OCI-LY3 (cell line): ENCODE results near the gene TGIF1.

Experiments
- H2AFZ ChIP-seq: fragments of 200-600, 300-600 bp; shearing (Covaris generic); 2 replicates; pipeline ENCODE4 v1.6.0; 2014; ENCODE audit warnings: antibody characterized with exemption, low read depth, low read length
- H3K27ac ChIP-seq: fragments of 200-600, 300-600 bp; sonication (generic); 2 replicates; pipeline ENCODE4 v1.5.1; 2014; ENCODE audit warnings: mild to moderate bottlenecking, low read length, moderate library complexity, mixed read lengths
- H3K27me3 ChIP-seq: fragments of 200-600, 300-600 bp; sonication (generic); 2 replicates; pipeline ENCODE4 v1.6.1; 2014; ENCODE audit warnings: low read depth, low read length, mixed read lengths
- H3K36me3 ChIP-seq: fragments of 200-600, 300-600 bp; sonication (generic); replicated peaks from 2 replicates; pipeline ENCODE3; 2014; ENCODE audit warnings: low read depth, low read length, mixed read lengths
- H3K4me1 ChIP-seq: fragments of 300-600, 200-600 bp; sonication (generic); 2 replicates; pipeline ENCODE4 v1.6.1; 2014; ENCODE audit warnings: low read length, mixed read lengths
- H3K4me2 ChIP-seq: fragments of 200-600, 300-600 bp; sonication (generic); 2 replicates; pipeline ENCODE4 v1.6.1; 2014; ENCODE audit warnings: low read length, mixed read lengths
- H3K4me3 ChIP-seq: fragments of 300-600, 200-600 bp; sonication (generic); 2 replicates; pipeline ENCODE4 v1.5.1; 2014; ENCODE audit warnings: antibody characterized with exemption, mild to moderate bottlenecking, low read length, moderate library complexity
- H3K79me2 ChIP-seq: fragments of 300-600, 200-600 bp; shearing (Covaris generic); 2 replicates; pipeline ENCODE4 v1.6.1; 2014; ENCODE audit warnings: mild to moderate bottlenecking, low read length, mixed read lengths
- H3K9ac ChIP-seq: fragments of 300-600, 200-600 bp; shearing (Covaris generic); 2 replicates; pipeline ENCODE4 v1.6.0; 2014; ENCODE audit warnings: mild to moderate bottlenecking, low read length, moderate library complexity
- H3K9me3 ChIP-seq: fragments of 200-600, 300-600 bp; shearing (Covaris generic); 2 replicates; pipeline ENCODE4 v1.6.1; 2014; ENCODE audit warnings: low read length, mixed read lengths; ENCODE audit not compliant: insufficient read depth
- H4K20me1 ChIP-seq: fragments of 200-600, 300-600 bp; sonication (generic); 2 replicates; pipeline ENCODE4 v1.6.1; 2016; ENCODE audit warnings: low read length, mixed read lengths; ENCODE audit not compliant: insufficient read depth
- EZH2phosphoT487 ChIP-seq: fragments of 200-600 bp; shearing (Covaris generic); IDR thresholded peaks from 2 replicates; pipeline ENCODE4 v1.6.1; 2018; ENCODE audit warnings: antibody characterized with exemption, mixed run types, low read depth
- TF ChIP-seq, protein P1 (sequence below): fragments of 200-600, 300-600 bp; sonication (generic); IDR thresholded peaks from 2 replicates; pipeline ENCODE4 v1.5.1; 2014; ENCODE audit warnings: antibody characterized with exemption, low read length, low read depth

The TGIF1 gene

DNA sequence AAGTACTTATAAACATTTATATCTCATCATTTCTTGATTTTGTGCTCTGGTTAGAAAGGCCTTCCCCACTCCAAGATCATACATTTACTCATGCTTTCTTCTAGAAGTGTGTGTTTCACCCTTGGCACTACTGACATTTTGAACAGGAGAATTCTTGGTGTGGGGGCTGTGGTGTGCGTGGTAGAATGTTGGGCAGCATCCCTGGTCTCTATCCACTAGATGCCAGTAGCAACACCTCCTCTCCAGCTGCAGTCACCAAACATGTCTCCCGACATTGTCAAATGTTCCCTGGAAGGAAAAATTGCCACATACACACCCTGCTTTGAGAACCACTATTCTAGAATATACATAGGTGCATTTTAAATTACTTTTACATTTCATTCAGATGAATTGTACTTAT is 8.7 kb upstream of the TGIF1 start:
- no peaks in the 10 kb centered on the region for H3K27me3 ChIP-seq
- no peaks in the 10 kb centered on the region for H3K9me3 ChIP-seq
- H3K4me1 ChIP-seq: peaks cover 10% of the 10 kb centered on the region
- no peaks in the 10 kb centered on the region for H3K79me2 ChIP-seq
- no peaks in the 10 kb centered on the region for H3K36me3 ChIP-seq
- H3K9ac ChIP-seq: no peak overlapping the region
- TF ChIP-seq, protein P1, sequence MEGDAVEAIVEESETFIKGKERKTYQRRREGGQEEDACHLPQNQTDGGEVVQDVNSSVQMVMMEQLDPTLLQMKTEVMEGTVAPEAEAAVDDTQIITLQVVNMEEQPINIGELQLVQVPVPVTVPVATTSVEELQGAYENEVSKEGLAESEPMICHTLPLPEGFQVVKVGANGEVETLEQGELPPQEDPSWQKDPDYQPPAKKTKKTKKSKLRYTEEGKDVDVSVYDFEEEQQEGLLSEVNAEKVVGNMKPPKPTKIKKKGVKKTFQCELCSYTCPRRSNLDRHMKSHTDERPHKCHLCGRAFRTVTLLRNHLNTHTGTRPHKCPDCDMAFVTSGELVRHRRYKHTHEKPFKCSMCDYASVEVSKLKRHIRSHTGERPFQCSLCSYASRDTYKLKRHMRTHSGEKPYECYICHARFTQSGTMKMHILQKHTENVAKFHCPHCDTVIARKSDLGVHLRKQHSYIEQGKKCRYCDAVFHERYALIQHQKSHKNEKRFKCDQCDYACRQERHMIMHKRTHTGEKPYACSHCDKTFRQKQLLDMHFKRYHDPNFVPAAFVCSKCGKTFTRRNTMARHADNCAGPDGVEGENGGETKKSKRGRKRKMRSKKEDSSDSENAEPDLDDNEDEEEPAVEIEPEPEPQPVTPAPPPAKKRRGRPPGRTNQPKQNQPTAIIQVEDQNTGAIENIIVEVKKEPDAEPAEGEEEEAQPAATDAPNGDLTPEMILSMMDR: peak; percentile 18; the same call in 1 of the 2 replicates
- TF ChIP-seq EZH2phosphoT487: no peak
- no peak overlapping the region for H3K27ac ChIP-seq
- H4K20me1 ChIP-seq: no peaks in the 10 kb centered on the region
- no peak overlapping the region for H3K4me3 ChIP-seq
- no peak overlapping the region for H3K4me2 ChIP-seq
- H2AFZ ChIP-seq: no peak overlapping the region

DNA sequence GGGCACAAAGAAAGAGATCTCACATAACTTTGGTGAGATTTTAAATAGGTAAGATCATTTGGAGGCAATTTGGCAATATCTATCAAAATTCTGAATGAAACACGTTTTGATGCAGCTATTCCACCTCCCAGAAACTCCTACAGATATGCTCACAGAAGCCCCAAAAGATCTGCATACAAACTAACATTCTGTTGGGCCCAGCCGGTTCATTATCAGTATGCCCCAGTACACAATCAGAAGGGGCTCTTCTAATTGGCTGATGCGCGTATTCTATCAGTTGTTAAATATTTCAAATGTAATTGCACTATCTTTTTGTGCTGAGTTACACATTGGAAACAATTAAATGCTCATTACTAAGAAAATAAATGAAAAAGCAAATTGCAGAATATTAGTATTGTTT is 7.1 kb upstream of the TGIF1 start:
- Histone ChIP-seq H3K27ac (no peak overlapping the region), H3K79me2 (peaks cover 3% of the 10 kb centered on the region; the same call in 1 of the 2 replicates)

DNA sequence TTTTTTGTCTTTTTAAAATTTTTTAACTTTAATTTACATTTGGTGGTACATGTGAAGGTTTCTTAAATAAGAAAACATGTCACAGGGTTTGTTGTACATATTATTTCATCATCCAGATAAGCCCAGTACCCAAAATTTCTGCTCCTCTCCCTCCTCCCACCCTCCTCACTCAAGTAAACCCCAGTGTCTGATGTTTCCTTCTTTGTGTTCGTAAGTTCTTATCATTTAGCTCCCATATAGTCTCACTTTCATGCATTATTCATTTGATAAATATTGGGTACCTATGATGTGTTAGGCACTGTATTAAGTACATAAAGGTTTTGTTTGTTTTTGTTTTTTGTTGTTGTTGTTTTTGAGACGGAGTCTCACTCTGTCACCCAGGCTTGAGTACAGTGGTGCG is 5.7 kb upstream of the TGIF1 start:
- Histone ChIP-seq H4K20me1 (no peaks in the 10 kb centered on the region), H3K4me1 (peaks cover 20% of the 10 kb centered on the region), H3K27me3 (no peaks in the 10 kb centered on the region), H3K36me3 (no peaks in the 10 kb centered on the region), H3K4me2 (no peak overlapping the region), H3K79me2 (peaks cover 15% of the 10 kb centered on the region), H3K27ac (no peak overlapping the region), H3K4me3 (no peak overlapping the region), H3K9me3 (no peaks in the 10 kb centered on the region), H2AFZ (no peak overlapping the region), H3K9ac (no peak overlapping the region)
- TF ChIP-seq EZH2phosphoT487: no peak
- TF ChIP-seq, protein P1: no peak

More for the DNA sequence above, 7.1 kb upstream of the TGIF1 start:
- Histone ChIP-seq H3K27me3 (no peaks in the 10 kb centered on the region), H2AFZ (no peak overlapping the region), H3K36me3 (no peaks in the 10 kb centered on the region), H3K4me1 (peaks cover 20% of the 10 kb centered on the region), H3K9ac (no peak overlapping the region), H3K4me2 (no peak overlapping the region), H4K20me1 (no peaks in the 10 kb centered on the region), H3K4me3 (no peak overlapping the region), H3K9me3 (no peaks in the 10 kb centered on the region)
- TF ChIP-seq, protein P1: no peak
- no peak for TF ChIP-seq EZH2phosphoT487

DNA sequence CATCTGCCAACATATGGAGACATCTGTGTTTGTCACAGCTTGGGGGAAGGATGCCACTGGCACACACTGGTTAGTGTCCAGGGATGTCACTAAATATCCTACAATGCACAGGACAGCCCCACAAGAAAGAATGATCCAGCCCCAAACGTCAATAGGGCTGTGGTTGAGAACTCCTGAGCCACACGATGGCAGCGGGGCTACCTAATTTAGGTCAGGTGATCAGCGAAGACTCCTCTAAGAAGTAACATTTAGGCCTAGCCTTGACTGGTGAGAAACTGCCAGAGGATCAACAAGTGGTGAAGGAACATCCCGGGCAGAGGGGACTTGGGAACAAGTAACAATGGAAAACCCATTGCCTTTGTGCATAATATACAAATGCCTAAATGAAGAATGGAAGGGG is 5.0 kb upstream of the TGIF1 start:
- H2AFZ ChIP-seq: no peak overlapping the region
- no peak overlapping the region for H3K9ac ChIP-seq
- no peak overlapping the region for H3K4me3 ChIP-seq
- no peak overlapping the region for H3K27ac ChIP-seq
- H4K20me1 ChIP-seq: no peaks in the 10 kb centered on the region
- H3K27me3 ChIP-seq: no peaks in the 10 kb centered on the region
- H3K9me3 ChIP-seq: no peaks in the 10 kb centered on the region
- H3K79me2 ChIP-seq: peaks cover 20% of the 10 kb centered on the region
- TF ChIP-seq EZH2phosphoT487: no peak
- TF ChIP-seq, protein P1: no peak
- H3K4me2 ChIP-seq: no peak overlapping the region
- peaks cover 20% of the 10 kb centered on the region for H3K4me1 ChIP-seq
- no peaks in the 10 kb centered on the region for H3K36me3 ChIP-seq
